Measurements from ENCODE around the gene PDE5A. TPM values are rescaled to one million over a fixed set of nuclear protein-coding genes. Genes with fewer than 3 reads are reported as not detected.

Gene PDE5A
- polyA plus RNA-seq, 1 donor: 16.1 TPM

GRCh38 chr4:119523399-119523798, 105.2 kb downstream of the PDE5A start:
- no peak for DNase-seq (ENCODE audit: low read depth)

GRCh38 chr4:119521268-119521667, 107.3 kb downstream of the PDE5A start:
- no peak for DNase-seq (ENCODE audit: low read depth)

GRCh38 chr4:119518915-119519410, 109.6 kb downstream of the PDE5A start:
- DNase-seq (ENCODE audit: low read depth): no peak

GRCh38 chr4:119518230-119518892, 110.2 kb downstream of the PDE5A start:
- no peak for DNase-seq (ENCODE audit: low read depth)

GRCh38 chr4:119517361-119518229, 111.0 kb downstream of the PDE5A start:
- DNase-seq (ENCODE audit: low read depth): peak; percentile 2

- DNase-seq (ENCODE audit: low read depth): no peak
Measured at GRCh38 chr4:119512398-119512797, 116.2 kb downstream of the PDE5A start.

GRCh38 chr4:119510395-119511149, 118.0 kb downstream of the PDE5A start:
- no peak for DNase-seq (ENCODE audit: low read depth)

- DNase-seq (ENCODE audit: low read depth): no peak
Measured at GRCh38 chr4:119508281-119508680, 120.3 kb downstream of the PDE5A start.

GRCh38 chr4:119506806-119507205, 121.8 kb downstream of the PDE5A start:
- no peak for DNase-seq (ENCODE audit: low read depth)

- DNase-seq (ENCODE audit: low read depth): no peak
Measured at GRCh38 chr4:119504616-119505015, 124.0 kb downstream of the PDE5A start.

GRCh38 chr4:119501740-119502139, 126.9 kb downstream of the PDE5A start:
- DNase-seq (ENCODE audit: low read depth): no peak

GRCh38 chr4:119498527-119498926, 130.1 kb downstream of the PDE5A start:
- DNase-seq (ENCODE audit: low read depth): no peak

- no peak for DNase-seq (ENCODE audit: low read depth)
Measured at GRCh38 chr4:119493886-119494285, 134.7 kb downstream of the PDE5A start.

- DNase-seq (ENCODE audit: low read depth): no peak
Measured at GRCh38 chr4:119493419-119493818, 135.2 kb downstream of the PDE5A start.

- no peak for DNase-seq (ENCODE audit: low read depth)
Measured at GRCh38 chr4:119490335-119490734, 138.3 kb downstream of the PDE5A start.

- DNase-seq (ENCODE audit: low read depth): no peak
Measured at GRCh38 chr4:119489305-119489704, 139.3 kb downstream of the PDE5A start.

GRCh38 chr4:119480331-119480730, 148.3 kb downstream of the PDE5A start:
- no peak for DNase-seq (ENCODE audit: low read depth)

GRCh38 chr4:119479835-119480234, 148.8 kb downstream of the PDE5A start:
- DNase-seq (ENCODE audit: low read depth): no peak

- no peak for DNase-seq (ENCODE audit: low read depth)
Measured at GRCh38 chr4:119479180-119479808, 149.3 kb downstream of the PDE5A start.

GRCh38 chr4:119478446-119479179, 150.0 kb downstream of the PDE5A start:
- no peak for DNase-seq (ENCODE audit: low read depth)

All from forelimb muscle (tissue), 1 donor.